ENCODE data around the gene ATP8B1. TPM values are rescaled to one million over a fixed set of nuclear protein-coding genes. Genes with fewer than 3 reads are reported as not detected.
A peak's percentile ranks its signal among the peaks of the same experiment; 100 is the strongest.
"Not testable (repeated sequence)": the region's sequence is repeated elsewhere in the genome, so short reads cannot be mapped to it uniquely, and the experiment has no call there.

The ATP8B1 gene
- total RNA-seq, 2 experiments from 2014 or later: 0.25 TPM; not detected in 1

DNA sequence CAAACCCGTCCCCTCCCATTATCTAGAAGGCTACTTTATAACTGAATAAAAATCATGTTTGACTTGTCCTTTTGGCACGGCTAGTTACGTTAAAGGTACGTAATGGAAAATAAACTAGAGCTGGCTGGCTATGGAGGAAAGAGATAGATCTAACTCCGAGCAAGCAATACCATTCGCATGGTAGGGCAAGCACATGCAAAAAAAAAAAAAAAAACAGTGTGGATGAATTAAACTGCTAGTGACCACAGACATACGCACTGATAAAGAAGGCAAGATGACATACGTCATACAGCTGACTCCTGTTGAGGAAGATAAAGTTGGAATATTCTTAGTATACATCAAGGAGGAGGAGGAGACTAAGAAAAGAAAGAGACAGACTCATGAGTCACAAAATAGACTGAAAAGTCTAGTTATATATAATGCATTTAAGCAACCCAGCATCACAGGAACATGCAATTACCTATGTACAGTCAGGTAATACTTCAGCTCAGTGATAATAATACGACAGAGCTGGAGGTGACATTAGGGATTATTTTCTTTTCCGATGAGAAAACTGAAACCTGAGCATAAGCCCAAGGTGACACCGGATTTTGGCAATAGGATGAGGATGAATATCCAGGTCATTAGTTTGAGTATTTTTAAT lies 143.5 kb downstream of the ATP8B1 start:
- POLR2A ChIA-PET: interaction anchor here (0.6 kb wide), 1 partner anchor 178 kb away, joined by 6 read pairs; no protein-coding TSS in a partner anchor
- H3K36me3 Mint-ChIP-seq: peaks cover 16% of the 10 kb centered on the region
- no peaks in the 10 kb centered on the region for H3K27me3 Mint-ChIP-seq
- ATAC-seq (ENCODE audit: low read depth) (no peak), DNase-seq (no peak)
- H3K4me3 Mint-ChIP-seq: no peak overlapping the region
- no peak overlapping the region for H3K27ac Mint-ChIP-seq
- H3K4me1 Mint-ChIP-seq: peaks cover 8% of the 10 kb centered on the region
- H3K9me3 Mint-ChIP-seq: peaks cover 9% of the 10 kb centered on the region

- Mint-ChIP-seq H3K4me1 (peaks cover 2% of the 10 kb centered on the region), H3K4me3 (no peak overlapping the region), H3K9me3 (peaks cover 9% of the 10 kb centered on the region), H3K36me3 (peaks cover 15% of the 10 kb centered on the region), H3K27ac (no peak overlapping the region), H3K27me3 (no peaks in the 10 kb centered on the region)
- POLR2A ChIA-PET: no interaction called here
- no peak for DNase-seq
- ATAC-seq (ENCODE audit: low read depth): no peak
Measured at GRCh38 chr18:57657542-57657941, 145.6 kb downstream of the ATP8B1 start.

GRCh38 chr18:57655740-57656139 lies 147.4 kb downstream of the ATP8B1 start:
- Mint-ChIP-seq H3K9me3 (peaks cover 9% of the 10 kb centered on the region), H3K4me1 (peaks cover 2% of the 10 kb centered on the region), H3K4me3 (no peak overlapping the region), H3K36me3 (peaks cover 15% of the 10 kb centered on the region), H3K27me3 (peaks cover 1% of the 10 kb centered on the region), H3K27ac (no peak overlapping the region)
- POLR2A ChIA-PET: no interaction called here
- ATAC-seq (ENCODE audit: low read depth): no peak
- DNase-seq: no peak

- ATAC-seq (ENCODE audit: low read depth) (no peak), DNase-seq (no peak)
- Mint-ChIP-seq H3K4me1 (no peaks in the 10 kb centered on the region), H3K27ac (no peak overlapping the region), H3K4me3 (no peak overlapping the region), H3K36me3 (peaks cover 13% of the 10 kb centered on the region), H3K27me3 (peaks cover 1% of the 10 kb centered on the region), H3K9me3 (peaks cover 9% of the 10 kb centered on the region)
- POLR2A ChIA-PET: no interaction called here
Measured at GRCh38 chr18:57651914-57652313, 151.2 kb downstream of the ATP8B1 start.

GRCh38 chr18:57649556-57650500 lies 153.3 kb downstream of the ATP8B1 start:
- no peak overlapping the region for H3K27ac Mint-ChIP-seq
- POLR2A ChIA-PET: no interaction called here
- no peaks in the 10 kb centered on the region for H3K4me1 Mint-ChIP-seq
- peaks cover 11% of the 10 kb centered on the region for H3K36me3 Mint-ChIP-seq
- DNase-seq (no peak), ATAC-seq (ENCODE audit: low read depth) (no peak)
- no peak overlapping the region for H3K4me3 Mint-ChIP-seq
- H3K9me3 Mint-ChIP-seq: peaks cover under 1% of the 10 kb centered on the region
- H3K27me3 Mint-ChIP-seq: peaks cover 1% of the 10 kb centered on the region

DNA sequence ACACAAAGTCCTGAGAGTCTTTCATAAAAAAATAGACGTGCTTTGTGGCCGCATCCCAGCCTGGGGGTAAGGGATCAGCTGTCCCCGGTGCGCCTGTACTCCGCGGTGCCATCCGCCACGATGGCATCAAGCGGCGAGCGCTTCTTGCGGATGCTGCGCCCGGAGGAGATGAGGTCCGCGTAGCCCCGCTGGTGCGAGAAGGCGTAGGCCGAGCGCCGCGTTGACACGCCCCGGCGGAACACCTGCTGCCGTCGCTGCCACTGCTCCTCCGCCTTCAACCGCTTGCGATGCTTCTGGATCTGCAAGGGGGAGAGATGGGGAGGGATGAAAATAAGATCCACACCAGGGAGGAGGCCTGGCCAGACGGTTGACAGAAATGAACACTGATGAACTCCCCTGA lies 154.7 kb downstream of the ATP8B1 start:
- Mint-ChIP-seq H3K4me1 (no peaks in the 10 kb centered on the region), H3K27ac (no peak overlapping the region), H3K27me3 (peaks cover 1% of the 10 kb centered on the region), H3K9me3 (no peaks in the 10 kb centered on the region), H3K36me3 (peaks cover 8% of the 10 kb centered on the region), H3K4me3 (no peak overlapping the region)
- POLR2A ChIA-PET: no interaction called here
- DNase-seq (no peak), ATAC-seq (ENCODE audit: low read depth) (no peak)

DNA sequence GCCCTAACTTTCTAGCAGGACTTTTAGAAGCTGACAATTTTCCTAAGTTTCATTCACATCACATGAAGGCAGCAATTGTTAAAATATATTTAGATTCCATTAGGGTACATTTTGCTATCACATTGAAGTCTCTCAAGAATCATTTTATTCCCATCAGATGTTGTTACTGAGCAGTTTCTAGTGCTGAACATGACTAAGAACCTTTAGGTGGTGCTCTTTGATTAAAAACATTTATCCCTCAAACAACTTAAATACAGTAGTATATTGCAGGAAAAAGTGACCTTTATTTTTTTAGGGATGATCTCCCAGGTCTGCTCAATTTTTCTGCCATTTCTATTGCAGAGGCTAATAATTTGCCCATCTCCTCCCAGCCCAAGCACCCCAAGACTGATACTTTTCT lies 158.6 kb downstream of the ATP8B1 start:
- no peak overlapping the region for H3K27ac Mint-ChIP-seq
- no peak for ATAC-seq (ENCODE audit: low read depth)
- H3K9me3 Mint-ChIP-seq: peaks cover 2% of the 10 kb centered on the region
- peaks cover 31% of the 10 kb centered on the region for H3K36me3 Mint-ChIP-seq
- no peaks in the 10 kb centered on the region for H3K27me3 Mint-ChIP-seq
- POLR2A ChIA-PET: interaction anchor here (0.6 kb wide), 1 partner anchor 8 kb away, joined by 4 read pairs; no protein-coding TSS in a partner anchor
- no peak for DNase-seq
- no peak overlapping the region for H3K4me3 Mint-ChIP-seq
- no peaks in the 10 kb centered on the region for H3K4me1 Mint-ChIP-seq

DNA sequence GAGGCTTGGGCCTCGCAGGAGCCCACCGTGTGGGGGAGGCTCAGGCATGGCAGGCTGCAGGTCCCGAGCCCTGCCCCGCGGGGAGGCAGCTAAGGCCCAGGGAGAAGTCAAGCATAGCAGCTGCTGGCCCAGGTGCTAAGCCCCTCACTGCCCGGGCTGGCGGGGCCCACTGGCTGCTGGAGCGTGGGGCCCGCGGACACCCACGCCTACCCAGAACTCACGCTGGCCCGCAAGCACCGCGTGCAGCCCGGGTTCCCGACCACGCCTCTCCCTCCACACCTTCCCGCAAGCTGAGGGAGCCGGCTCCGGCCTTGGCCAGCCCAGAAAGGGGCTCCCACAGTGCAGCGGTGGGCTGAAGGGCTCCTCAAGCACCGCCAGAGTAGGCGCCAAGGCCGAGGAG lies 159.4 kb downstream of the ATP8B1 start:
- not testable (repeated sequence) for H3K9me3 Mint-ChIP-seq; H3K27ac Mint-ChIP-seq; H3K4me1 Mint-ChIP-seq; DNase-seq; ATAC-seq (ENCODE audit: low read depth); H3K27me3 Mint-ChIP-seq; H3K4me3 Mint-ChIP-seq
- POLR2A ChIA-PET: interaction anchor here (0.6 kb wide), 1 partner anchor 47 kb away, joined by 4 read pairs; no protein-coding TSS in a partner anchor
- peaks cover 31% of the 10 kb centered on the region for H3K36me3 Mint-ChIP-seq

- H3K27me3 Mint-ChIP-seq; H3K9me3 Mint-ChIP-seq; H3K27ac Mint-ChIP-seq; DNase-seq; H3K4me3 Mint-ChIP-seq; POLR2A ChIA-PET; H3K4me1 Mint-ChIP-seq; ATAC-seq (ENCODE audit: low read depth): not testable (repeated sequence)
- peaks cover 31% of the 10 kb centered on the region for H3K36me3 Mint-ChIP-seq
Measured at GRCh38 chr18:57642462-57642861, 160.7 kb downstream of the ATP8B1 start.

DNA sequence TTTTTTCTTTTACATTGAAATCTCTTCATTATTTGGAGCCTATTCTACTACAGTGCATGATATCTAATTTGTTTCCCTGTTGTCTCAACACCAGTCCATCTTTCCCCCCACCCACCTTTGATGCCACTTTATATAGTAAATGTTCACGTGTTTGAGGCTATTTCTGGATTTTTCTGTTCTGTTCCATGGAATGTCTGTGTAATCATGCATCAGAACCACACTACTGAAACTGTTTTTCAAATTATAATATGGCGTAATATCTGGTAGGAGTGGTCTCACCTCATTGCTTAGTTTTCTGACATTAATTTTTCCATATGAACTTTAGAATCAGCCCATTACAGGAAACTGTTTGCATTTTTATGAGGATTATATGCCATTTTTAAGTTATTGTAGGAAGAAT lies 162.4 kb downstream of the ATP8B1 start:
- Mint-ChIP-seq H3K4me1 (no peaks in the 10 kb centered on the region), H3K9me3 (peaks cover 2% of the 10 kb centered on the region), H3K27me3 (no peaks in the 10 kb centered on the region), H3K4me3 (no peak overlapping the region), H3K36me3 (peaks cover 26% of the 10 kb centered on the region), H3K27ac (no peak overlapping the region)
- POLR2A ChIA-PET: no interaction called here
- ATAC-seq (ENCODE audit: low read depth) (no peak), DNase-seq (no peak)

GRCh38 chr18:57640236-57640635 lies 162.9 kb downstream of the ATP8B1 start:
- Mint-ChIP-seq H3K27ac (no peak overlapping the region), H3K27me3 (no peaks in the 10 kb centered on the region), H3K9me3 (peaks cover 2% of the 10 kb centered on the region), H3K36me3 (peaks cover 26% of the 10 kb centered on the region), H3K4me3 (no peak overlapping the region), H3K4me1 (no peaks in the 10 kb centered on the region)
- no peak for DNase-seq
- POLR2A ChIA-PET: no interaction called here
- ATAC-seq (ENCODE audit: low read depth): no peak

GRCh38 chr18:57635003-57635822 lies 167.9 kb downstream of the ATP8B1 start:
- H3K27me3 Mint-ChIP-seq: no peaks in the 10 kb centered on the region
- DNase-seq (no peak), ATAC-seq (ENCODE audit: low read depth) (no peak)
- H3K9me3 Mint-ChIP-seq: no peaks in the 10 kb centered on the region
- no peak overlapping the region for H3K27ac Mint-ChIP-seq
- peaks cover 8% of the 10 kb centered on the region for H3K4me1 Mint-ChIP-seq
- POLR2A ChIA-PET: no interaction called here
- H3K36me3 Mint-ChIP-seq: peaks cover 6% of the 10 kb centered on the region
- no peak overlapping the region for H3K4me3 Mint-ChIP-seq

DNA sequence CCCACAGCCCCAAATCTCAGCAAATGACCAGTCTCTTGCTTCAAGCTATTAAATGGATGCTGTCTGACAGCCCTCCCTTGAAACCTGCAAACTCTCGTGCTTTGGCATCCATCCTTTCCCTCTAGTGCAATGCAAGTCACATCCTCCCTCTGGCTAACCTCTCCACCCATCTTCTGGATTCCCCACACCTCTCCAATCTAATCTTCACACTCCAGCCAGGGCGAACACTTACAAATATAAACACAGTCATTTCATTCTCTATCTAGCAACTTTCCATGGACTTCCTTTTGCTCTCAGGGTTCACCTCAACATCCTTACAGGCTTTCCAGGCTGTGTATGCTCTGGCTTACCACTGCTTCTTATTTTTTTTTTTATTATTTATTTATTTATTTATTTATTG lies 171.4 kb downstream of the ATP8B1 start:
- peaks cover 4% of the 10 kb centered on the region for H3K36me3 Mint-ChIP-seq
- ATAC-seq (ENCODE audit: low read depth) (no peak), DNase-seq (no peak)
- H3K4me3 Mint-ChIP-seq: peak overlapping the region; percentile 28
- H3K9me3 Mint-ChIP-seq: no peaks in the 10 kb centered on the region
- H3K4me1 Mint-ChIP-seq: peaks cover 16% of the 10 kb centered on the region
- POLR2A ChIA-PET: interaction anchor here (1.5 kb wide), 1 partner anchor 11 kb away, joined by 5 read pairs; no protein-coding TSS in a partner anchor
- peak overlapping the region; percentile 18 for H3K27ac Mint-ChIP-seq
- H3K27me3 Mint-ChIP-seq: no peaks in the 10 kb centered on the region

Data from activated naive CD8-positive, alpha-beta T cell treated with anti-CD3 and anti-CD28 coated beads, Interleukin-2, amount 10 ng/mL, durations not matched to agents 7 days and 5 days (primary cell).